CD4-positive, alpha-beta T cell (primary cell): ENCODE results near the gene CTDSP2. TPM values are rescaled to one million over a fixed set of nuclear protein-coding genes. Genes with fewer than 3 reads are reported as not detected.

ENCODE experiments used
- ATAC-seq: fragments of 200-7000 bp; cut with Tn5 transposase; one replicate; pipeline ENCODE4 v1.10.0; 2022; ENCODE audit warnings: mild to moderate bottlenecking; ENCODE audit not compliant: poor library complexity
- CTCF ChIA-PET: fragments of 350-600 bp; sonication (Branson Sonifier 250); formaldehyde crosslinking; loops from one replicate; lab custom pipeline; 2021; ENCODE audit warnings: antibody characterized with exemption, inconsistent platforms; lab: Charles Lee
- POLR2A ChIA-PET: fragments of 350-600 bp; sonication (Branson Sonifier 250); formaldehyde crosslinking; loops from one replicate; lab custom pipeline; 2021; ENCODE audit warnings: antibody characterized with exemption, inconsistent platforms; lab: Charles Lee
- DNase-seq, 14 experiments: peaks; one replicate each; pipeline ENCODE4 v3.0.0-alpha.2; 2013 to 2020; ENCODE audit warnings: mixed read lengths in 2 of 14
- H3K27ac ChIP-seq, 2 donors: one replicate each; pipeline versions ENCODE4 v1.5.1 to v1.7.0; 2013; ENCODE audit warnings: low read length in 2 of 2, low read depth in 1 of 2, mild to moderate bottlenecking in 1 of 2
- H3K27me3 ChIP-seq, 2 experiments: 1 replicate in 1 of 2; 2 replicates in 1 of 2; pipeline versions ENCODE4 v1.6.1 to v1.7.0; 2013; ENCODE audit warnings: low read length in 2 of 2, control low read depth in 1 of 2, mild to moderate bottlenecking in 1 of 2, moderate library complexity in 1 of 2; ENCODE audit not compliant: insufficient read depth in 2 of 2, control insufficient read depth in 1 of 2
- H3K36me3 ChIP-seq: one replicate; pipeline ENCODE4 v1.6.1; 2013; ENCODE audit warnings: low read length, control low read depth; ENCODE audit not compliant: insufficient read depth
- H3K4me1 ChIP-seq: one replicate; pipeline ENCODE4 v1.6.1; 2013; ENCODE audit warnings: low read length, control low read depth; ENCODE audit not compliant: insufficient read depth
- H3K4me3 ChIP-seq: one replicate; pipeline ENCODE4 v1.5.1; 2013; ENCODE audit warnings: mild to moderate bottlenecking, low read length, moderate library complexity
- H3K9me3 ChIP-seq, 2 experiments: 1 replicate in 1 of 2; 2 replicates in 1 of 2; pipeline versions ENCODE4 v1.6.1 to v1.7.0; 2013; ENCODE audit warnings: low read length in 2 of 2, mild to moderate bottlenecking in 2 of 2, control low read depth in 1 of 2, moderate library complexity in 1 of 2; ENCODE audit not compliant: control insufficient read depth in 1 of 2, insufficient read depth in 1 of 2
- H3K27ac Mint-ChIP-seq: one replicate; pipeline ENCODE4 v1.8.0; 2020; ENCODE audit warnings: mixed read lengths
- H3K27me3 Mint-ChIP-seq: one replicate; pipeline ENCODE4 v1.8.0; 2021; ENCODE audit warnings: mixed read lengths
- H3K36me3 Mint-ChIP-seq: one replicate; pipeline ENCODE4 v1.8.0; 2021; ENCODE audit warnings: low read depth, mixed read lengths
- H3K4me1 Mint-ChIP-seq: one replicate; pipeline ENCODE4 v1.8.0; 2021; ENCODE audit warnings: low read depth, mixed read lengths
- H3K4me3 Mint-ChIP-seq: one replicate; pipeline ENCODE4 v1.8.0; 2020; ENCODE audit warnings: mild to moderate bottlenecking, mixed read lengths
- H3K9me3 Mint-ChIP-seq: one replicate; pipeline ENCODE4 v1.8.0; 2020; ENCODE audit warnings: mixed read lengths
- CTCF ChIP-seq: fragments of 200-600 bp; IDR thresholded peaks from one replicate; pipeline ENCODE4 v1.8.0; 2022; ENCODE audit warnings: antibody characterized with exemption, mild to moderate bottlenecking
- intact Hi-C, 2 experiments: fragments of 100-400 bp; cut with DNase I in 1 of 2; cut with micrococcal nuclease in 1 of 2; formaldehyde crosslinking; loops; one replicate each; pipeline versions ENCODE4 v1.15.1 to v1.9.0; 2023 to 2025; cut with DNase I, micrococcal nuclease
- total RNA-seq, 174 experiments: library from RNA in 2 of 174; stranded (reverse) in 2 of 174; gene quantifications; one replicate each; pipeline ENCODE4 v1.2.3 and lab custom pipeline; 2021 to 2026

Gene CTDSP2
- total RNA-seq, 2 experiments from 2014 or later = 86.2 to 86.4 TPM

- H3K4me3 ChIP-seq = no peak overlapping the region
- no peaks in the 10 kb centered on the region for H3K9me3 ChIP-seq
- Mint-ChIP-seq H3K27ac (no peak overlapping the region), H3K4me3 (no peak overlapping the region), H3K9me3 (no peaks in the 10 kb centered on the region), H3K36me3 (peaks cover 46% of the 10 kb centered on the region), H3K27me3 (no peaks in the 10 kb centered on the region), H3K4me1 (no peaks in the 10 kb centered on the region)
- no peak for ATAC-seq
- H3K27me3 ChIP-seq = no peaks in the 10 kb centered on the region
- no peak for DNase-seq
- ChIA-PET POLR2A (interaction anchor here (0.7 kb wide), 1 partner anchor 91 kb away, joined by 3 read pairs; no protein-coding TSS in a partner anchor), CTCF (no interaction called here)
- intact Hi-C loops = no loop called here
- TF ChIP-seq CTCF = no peak
- no peak overlapping the region for H3K27ac ChIP-seq
- H3K4me1 ChIP-seq = no peaks in the 10 kb centered on the region
- peaks cover 22% of the 10 kb centered on the region for H3K36me3 ChIP-seq
Measured at GRCh38 chr12:57808351-57808750, 38.2 kb downstream of the CTDSP2 start.

- no peak overlapping the region for H3K4me3 ChIP-seq
- H3K27ac Mint-ChIP-seq = no peak overlapping the region
Measured at GRCh38 chr12:57807285-57807684, 39.2 kb downstream of the CTDSP2 start.

DNA sequence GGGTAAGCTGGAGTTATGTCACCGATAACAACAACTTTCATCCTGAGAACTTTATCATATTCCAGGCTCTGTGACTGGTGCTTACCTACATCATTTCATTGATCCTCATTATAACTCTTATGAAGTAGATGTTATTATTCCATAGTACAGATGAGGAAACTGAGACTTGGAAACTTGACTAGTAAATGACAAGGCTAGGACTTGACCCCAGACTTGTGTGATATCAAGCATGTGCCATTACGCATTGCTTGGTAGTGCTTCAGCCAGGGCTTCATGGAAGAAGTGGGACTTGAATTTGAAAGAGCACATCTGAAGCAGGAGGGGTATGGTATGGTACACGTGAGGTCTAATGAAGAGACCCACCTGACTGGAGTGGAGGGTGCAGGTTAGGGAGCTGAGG is 39.9 kb downstream of the CTDSP2 start:
- ChIA-PET CTCF (no interaction called here), POLR2A (no interaction called here)
- peaks cover 36% of the 10 kb centered on the region for H3K36me3 ChIP-seq
- H3K27me3 Mint-ChIP-seq = no peaks in the 10 kb centered on the region
- H3K36me3 Mint-ChIP-seq = peaks cover 59% of the 10 kb centered on the region
- ATAC-seq (no peak), DNase-seq (no peak)
- H3K4me1 Mint-ChIP-seq = no peaks in the 10 kb centered on the region
- no peaks in the 10 kb centered on the region for H3K9me3 ChIP-seq
- no peak overlapping the region for H3K4me3 Mint-ChIP-seq
- H3K27ac ChIP-seq = no peak overlapping the region
- no peaks in the 10 kb centered on the region for H3K27me3 ChIP-seq
- no peak overlapping the region for H3K27ac Mint-ChIP-seq
- TF ChIP-seq CTCF = no peak
- intact Hi-C loops = no loop called here
- no peak overlapping the region for H3K4me3 ChIP-seq
- H3K4me1 ChIP-seq = no peaks in the 10 kb centered on the region
- H3K9me3 Mint-ChIP-seq = no peaks in the 10 kb centered on the region

More at GRCh38 chr12:57807285-57807684, 39.2 kb downstream of the CTDSP2 start:
- no peak overlapping the region for H3K4me3 Mint-ChIP-seq
- ChIA-PET CTCF (no interaction called here), POLR2A (interaction anchor here (0.6 kb wide), 1 partner anchor 94 kb away, joined by 3 read pairs; no protein-coding TSS in a partner anchor)
- intact Hi-C loops = no loop called here
- H3K9me3 Mint-ChIP-seq = no peaks in the 10 kb centered on the region
- Histone ChIP-seq H3K27ac (no peak overlapping the region), H3K27me3 (no peaks in the 10 kb centered on the region), H3K9me3 (no peaks in the 10 kb centered on the region), H3K4me1 (no peaks in the 10 kb centered on the region), H3K36me3 (peaks cover 30% of the 10 kb centered on the region)
- H3K36me3 Mint-ChIP-seq = peaks cover 57% of the 10 kb centered on the region
- no peak for TF ChIP-seq CTCF
- H3K27me3 Mint-ChIP-seq = no peaks in the 10 kb centered on the region
- DNase-seq (no peak), ATAC-seq (no peak)
- H3K4me1 Mint-ChIP-seq = no peaks in the 10 kb centered on the region
